Measurements from ENCODE around the gene SORCS2.

The SORCS2 gene

GRCh38 chr4:7629501-7630254 lies 437.3 kb downstream of the SORCS2 start:
- DNase-seq = no peak

- peak; percentile 19 to 53 for DNase-seq
Measured at GRCh38 chr4:7630568-7631287, 438.4 kb downstream of the SORCS2 start.

DNA sequence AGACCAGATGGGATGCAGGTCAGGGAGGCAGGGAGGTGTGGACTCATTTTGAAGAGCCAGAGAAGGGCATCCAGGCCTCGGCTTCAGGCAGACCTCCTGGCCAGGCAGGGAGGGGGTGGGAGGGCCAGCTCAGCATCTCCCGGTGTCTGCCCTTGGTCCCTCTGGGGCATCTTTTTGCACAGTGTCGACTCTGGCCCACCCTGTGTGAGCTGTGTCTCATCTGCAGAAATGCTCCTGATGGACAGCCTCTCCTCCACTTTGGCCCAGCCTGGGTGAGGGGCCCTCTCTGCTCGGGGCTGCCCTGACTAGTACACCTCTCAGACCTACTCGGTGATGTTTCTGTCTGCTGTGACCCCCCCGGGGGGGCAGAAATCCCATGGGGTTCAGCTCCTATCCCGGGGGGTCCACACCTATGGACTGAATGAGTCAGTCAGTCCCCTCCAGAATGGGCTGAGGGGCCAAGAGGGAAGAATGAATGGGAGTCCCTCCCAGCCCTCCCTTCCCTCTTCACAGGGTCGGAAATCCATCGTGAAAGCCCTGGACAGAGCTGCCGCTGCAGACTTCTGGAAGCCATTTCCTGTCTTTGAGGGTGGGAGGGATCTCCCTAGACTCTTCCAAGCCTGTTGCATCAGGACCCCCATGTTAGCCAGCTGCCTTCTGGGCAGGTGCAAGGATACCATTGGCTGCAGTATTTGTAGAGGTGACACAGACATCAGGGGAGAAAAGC lies 439.1 kb downstream of the SORCS2 start:
- DNase-seq = no peak

DNA sequence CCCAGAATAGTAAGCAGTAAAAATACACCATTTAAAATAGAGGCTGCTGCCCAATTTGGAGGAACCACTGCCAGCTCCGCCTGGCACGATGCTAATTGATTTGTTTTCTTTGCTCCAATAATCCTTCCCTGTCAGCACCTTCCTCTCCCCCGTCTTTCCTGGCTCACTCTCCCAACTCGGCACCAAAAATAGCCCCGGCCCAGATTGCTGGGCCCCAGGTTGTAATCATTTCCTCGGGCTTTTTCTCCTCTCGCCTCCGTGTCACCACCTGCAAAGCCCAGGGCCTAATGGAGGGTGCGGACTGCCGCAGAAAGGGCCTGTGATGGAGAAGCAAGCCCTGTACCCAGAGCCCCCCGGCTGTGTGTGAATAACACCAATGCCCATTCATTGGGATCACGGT lies 440.0 kb downstream of the SORCS2 start:
- DNase-seq = no peak

DNA sequence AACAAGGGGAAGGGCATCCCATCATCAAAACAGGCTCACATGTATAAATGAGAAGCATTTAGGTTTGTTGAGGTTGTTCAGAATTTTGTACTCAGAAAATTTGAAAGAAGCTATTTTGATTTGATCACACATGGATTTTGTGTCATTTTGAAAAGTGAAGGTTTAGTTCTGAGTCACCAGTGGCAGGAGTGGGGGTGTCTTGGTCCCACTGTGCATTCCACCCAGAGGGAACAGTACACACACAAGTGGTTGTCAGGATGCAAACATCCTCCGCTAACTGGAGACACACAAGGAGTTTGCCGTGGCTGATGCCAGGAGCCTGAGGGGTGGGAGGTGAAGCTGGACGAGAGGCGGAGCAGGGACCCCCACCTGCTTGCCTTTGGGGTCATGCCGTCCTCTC lies 440.6 kb downstream of the SORCS2 start:
- DNase-seq = no peak

DNA sequence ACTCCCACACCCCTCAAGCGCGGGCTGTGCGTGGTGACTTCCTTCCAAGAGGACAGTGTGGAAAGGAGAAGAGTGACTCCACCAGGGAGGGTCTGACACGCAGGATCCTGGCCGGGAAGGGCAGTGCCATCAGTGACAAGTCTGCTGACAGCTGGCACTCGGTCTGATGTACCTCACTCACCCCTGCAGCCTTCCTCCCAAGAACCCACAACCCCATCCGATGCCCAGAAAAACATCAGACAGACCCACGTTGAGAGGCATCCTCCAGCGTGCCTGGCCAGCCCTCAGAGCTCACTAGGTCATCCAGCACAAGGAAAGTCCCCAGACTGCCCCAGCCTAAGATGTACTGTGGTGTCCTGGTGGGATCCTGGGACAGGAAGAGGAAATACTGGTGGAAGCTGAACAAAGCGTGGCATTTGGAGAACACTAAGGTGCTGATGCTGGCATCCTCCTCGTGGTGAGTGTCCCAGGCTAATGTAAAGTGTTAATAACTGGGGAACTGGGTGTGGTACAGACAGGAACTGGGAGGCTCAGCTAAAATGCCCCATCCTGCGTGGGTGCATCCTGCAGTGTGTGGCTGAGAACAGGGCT lies 442.4 kb downstream of the SORCS2 start:
- DNase-seq = no peak

- DNase-seq = no peak
Measured at GRCh38 chr4:7635445-7636239, 443.3 kb downstream of the SORCS2 start.

- no peak for DNase-seq
Measured at GRCh38 chr4:7636240-7636508, 443.8 kb downstream of the SORCS2 start.

GRCh38 chr4:7637139-7637538 lies 444.8 kb downstream of the SORCS2 start:
- DNase-seq = no peak

- no peak for DNase-seq
Measured at GRCh38 chr4:7637971-7638370, 445.6 kb downstream of the SORCS2 start.

DNA sequence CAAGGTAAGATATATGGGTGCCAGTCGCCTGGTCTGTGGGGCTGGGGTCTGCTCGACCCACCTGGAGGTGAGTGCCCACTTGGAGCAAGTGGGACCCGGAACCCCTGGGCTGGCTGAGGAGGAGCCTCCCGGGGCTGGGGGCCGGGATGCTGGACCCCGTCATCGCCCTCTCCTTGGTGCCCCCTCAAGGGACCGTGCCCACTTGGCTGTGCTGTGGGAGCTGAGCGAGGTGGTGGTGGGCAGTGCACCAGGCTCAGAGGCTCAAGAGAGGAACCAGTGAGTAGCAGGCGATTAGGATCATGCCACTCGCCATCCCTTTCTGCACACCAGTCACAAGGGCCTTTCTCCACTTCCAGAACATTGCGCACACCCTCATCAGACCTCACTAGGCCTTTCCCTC lies 446.2 kb downstream of the SORCS2 start:
- no peak for DNase-seq

DNA sequence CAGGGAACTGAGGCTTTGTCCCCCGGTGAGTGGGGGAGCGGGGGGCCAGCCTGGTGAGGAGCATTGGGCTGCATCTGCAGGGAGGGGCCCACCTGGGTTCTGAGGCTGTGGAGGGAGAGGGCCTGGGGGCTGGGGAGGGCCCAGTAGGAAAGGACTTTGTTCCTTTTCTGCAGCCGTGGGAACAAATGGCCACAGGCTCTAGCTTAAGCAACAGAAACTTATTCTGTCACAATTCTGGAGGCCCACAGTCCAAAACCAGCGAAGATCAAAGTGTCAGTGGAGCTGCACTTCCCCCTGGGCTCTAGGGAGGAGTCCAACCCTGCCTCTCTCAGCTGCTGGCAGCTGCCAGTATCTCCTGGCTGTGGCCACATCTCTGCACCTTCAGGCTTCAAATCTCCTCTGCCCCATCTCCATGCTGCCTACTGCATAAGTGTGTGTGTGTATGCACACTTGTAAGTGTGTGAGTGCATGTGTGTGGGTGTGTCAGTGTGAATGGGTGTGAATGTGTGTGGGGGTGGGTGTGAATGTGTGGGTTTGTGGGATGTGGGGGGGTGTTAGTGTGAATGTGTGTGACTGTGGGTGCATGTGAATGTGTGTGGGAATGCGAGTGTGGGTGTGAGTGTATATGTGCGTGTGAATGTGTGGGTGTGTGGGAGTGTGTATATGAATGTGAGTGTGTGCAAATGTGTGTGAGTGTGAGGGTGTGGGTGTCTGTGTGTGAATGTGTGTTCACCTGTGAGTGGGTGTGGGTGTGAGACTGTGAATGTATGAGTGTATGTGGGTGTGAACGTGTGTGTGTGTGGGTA lies 446.8 kb downstream of the SORCS2 start:
- DNase-seq = no peak

DNA sequence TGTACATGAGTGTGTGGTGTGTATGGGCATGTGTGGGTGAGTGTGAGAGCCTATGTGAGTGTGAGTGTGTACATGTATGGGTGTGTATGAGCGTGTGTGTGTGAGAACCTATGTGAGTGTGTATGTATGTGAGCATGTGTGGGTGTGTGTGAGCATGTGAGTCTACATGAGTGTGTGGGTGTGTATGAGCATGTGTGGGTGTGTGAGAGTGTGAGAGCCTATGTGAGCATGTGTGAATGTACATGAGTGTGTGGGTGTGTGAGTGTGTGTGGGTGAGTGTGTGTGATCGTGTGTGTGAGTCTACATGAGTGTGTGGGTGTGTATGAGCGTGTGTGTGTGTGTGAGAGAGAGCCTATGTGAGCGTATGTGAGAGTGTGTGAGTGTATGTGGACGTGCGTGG lies 447.8 kb downstream of the SORCS2 start:
- no peak for DNase-seq

DNA sequence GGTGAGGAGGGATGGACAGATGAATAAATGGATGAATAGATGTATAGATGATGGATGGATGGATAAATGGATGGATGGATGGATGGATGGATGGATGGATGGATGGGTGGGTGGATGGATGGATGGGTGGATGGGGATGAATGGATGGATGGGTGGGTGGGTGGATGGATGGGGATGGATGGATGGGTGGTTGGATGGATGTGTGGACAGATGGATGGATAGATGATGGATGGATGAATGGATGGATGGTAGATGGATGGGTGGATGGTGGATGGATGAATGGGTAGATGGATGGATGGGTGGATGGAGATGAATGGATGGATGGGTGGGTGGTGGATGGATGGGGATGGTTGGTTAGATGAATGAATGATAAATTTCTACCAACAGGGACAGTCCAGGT lies 449.4 kb downstream of the SORCS2 start:
- DNase-seq = no peak

DNA sequence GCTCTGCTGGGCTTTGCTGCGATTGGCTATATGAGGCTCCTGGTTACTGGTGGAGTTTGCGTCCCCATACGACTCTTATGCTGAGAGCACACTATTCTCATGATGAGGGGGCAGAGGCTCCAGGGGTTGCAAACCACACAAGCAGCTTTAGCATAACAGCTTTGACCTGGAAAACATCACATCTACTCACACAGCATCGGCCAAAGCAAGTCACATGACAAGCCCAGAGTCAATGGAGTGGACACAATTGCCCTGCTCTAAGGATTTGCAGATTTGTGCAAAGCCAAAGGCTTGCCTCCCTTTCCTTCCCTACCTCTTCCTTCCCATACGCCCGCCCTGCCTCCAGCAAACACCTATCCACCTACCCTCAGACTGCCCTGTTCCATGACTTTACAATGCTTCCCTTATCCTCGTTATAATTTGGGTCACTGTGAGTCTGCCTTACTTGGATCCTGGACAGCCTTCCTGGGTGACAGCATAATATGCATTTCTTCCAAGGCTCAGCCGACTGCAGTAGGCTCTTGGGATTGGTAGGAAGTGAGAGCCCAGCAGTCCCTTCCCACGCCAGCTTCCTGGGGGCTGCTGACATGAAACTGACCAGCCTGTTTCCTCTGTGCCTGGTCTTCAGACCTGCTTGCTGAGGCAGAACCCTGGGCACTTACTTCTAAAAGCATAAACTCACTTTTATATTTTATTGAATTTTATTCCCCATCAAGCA lies 450.6 kb downstream of the SORCS2 start:
- DNase-seq = no peak

- DNase-seq = no peak
Measured at GRCh38 chr4:7645158-7645557, 452.8 kb downstream of the SORCS2 start.

DNA sequence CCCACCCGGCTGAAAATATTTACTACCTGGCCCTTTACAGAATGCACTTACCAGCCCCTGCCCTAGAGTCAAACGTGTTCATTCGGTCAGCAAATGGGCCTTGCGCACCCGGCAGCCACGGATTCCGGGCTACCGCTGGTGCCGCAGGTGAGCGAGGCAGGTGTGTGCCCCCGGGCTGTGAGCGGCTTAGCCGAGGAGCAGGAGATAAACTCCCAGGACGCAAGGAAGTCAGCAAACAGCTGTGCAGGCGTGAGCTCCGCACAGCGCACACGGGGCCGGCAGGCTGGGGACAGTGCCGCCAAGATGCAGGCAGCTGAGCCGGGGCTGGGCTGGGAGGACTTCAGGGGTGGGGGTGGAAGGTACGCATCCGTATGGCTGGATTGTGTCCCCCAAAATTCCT lies 453.6 kb downstream of the SORCS2 start:
- DNase-seq = no peak

GRCh38 chr4:7646384-7647061 lies 454.2 kb downstream of the SORCS2 start:
- no peak for DNase-seq

DNA sequence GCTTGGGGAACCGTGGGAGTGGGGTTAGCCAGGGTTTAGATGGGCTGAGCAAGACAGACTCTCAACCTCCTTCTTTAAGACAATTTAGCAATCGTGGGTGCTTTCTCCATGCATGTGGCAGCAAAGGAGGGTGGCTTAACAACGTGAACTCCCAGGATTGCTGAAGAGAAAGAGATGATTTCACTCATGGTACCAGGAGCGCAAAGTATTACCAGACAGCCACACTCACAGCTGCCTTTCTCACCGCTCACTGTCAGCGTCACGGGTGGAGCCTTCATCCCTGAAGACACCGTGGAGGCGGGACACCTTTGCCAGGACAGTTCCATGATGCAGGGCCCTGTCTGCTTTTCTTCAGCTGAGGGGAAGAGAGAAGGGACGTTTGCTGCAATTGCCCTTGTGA lies 454.8 kb downstream of the SORCS2 start:
- no peak for DNase-seq

DNA sequence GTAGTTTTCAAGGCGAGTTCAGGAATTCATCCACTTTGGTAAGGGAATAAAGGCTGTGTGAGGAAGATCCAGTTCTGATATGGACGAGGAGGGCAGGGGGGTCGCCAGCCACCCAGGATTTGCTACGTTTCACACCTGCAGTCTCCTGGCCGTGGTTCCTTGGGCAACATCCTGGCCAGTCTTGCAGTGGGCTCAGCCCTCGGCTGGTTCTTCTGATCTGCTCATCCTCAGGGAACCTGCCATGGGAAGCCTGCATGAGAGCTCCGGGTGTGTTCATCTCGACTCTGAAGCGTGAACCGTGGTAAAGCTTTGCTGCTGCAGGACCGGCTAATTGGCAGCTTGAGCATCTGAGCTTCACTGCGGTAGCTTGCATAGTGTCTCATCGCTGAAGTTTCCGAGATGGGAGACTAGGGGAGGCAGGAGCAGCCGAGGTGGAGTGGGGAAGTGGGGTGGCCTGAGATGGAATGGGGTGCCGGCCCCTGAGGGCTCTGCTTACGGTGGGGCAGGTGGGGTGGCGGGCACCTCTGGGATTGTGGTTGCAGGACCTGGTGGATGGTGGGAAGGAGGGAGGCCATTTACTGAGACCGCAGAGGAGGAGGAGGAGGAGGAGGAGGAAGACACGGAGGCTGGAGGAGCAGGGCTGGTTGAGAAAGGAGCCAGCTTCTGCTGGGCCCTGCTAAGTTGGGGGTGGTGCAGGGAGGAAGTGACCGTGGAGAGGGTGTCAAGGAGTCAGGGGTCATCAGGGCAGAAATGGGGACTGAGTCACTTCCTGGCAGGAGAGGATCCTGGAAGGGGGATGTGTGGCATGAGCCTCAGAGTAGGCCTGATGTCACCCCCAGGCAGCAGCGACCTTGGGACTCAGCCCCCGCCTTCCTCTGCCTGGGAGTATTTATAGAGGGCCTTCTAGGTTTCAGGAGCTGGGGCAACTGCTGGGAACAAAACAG lies 455.5 kb downstream of the SORCS2 start:
- DNase-seq = no peak

All from NCI-H524 (cell line).